IPS-18a (cell line): ENCODE results near the gene PLCB1.

Experiments used
- H3K27ac ChIP-seq: one replicate; pipeline ENCODE4 v1.5.1; 2013; ENCODE audit warnings: low read length
- H3K27me3 ChIP-seq: one replicate; pipeline ENCODE4 v1.6.1; 2013; ENCODE audit warnings: mild to moderate bottlenecking, low read length; ENCODE audit not compliant: control insufficient read depth, insufficient read depth
- H3K36me3 ChIP-seq: one replicate; pipeline ENCODE4 v1.6.1; 2013; ENCODE audit warnings: low read depth, low read length; ENCODE audit not compliant: control insufficient read depth
- H3K4me1 ChIP-seq: one replicate; pipeline ENCODE4 v1.6.1; 2013; ENCODE audit warnings: low read depth, low read length; ENCODE audit not compliant: control insufficient read depth
- H3K4me3 ChIP-seq: one replicate; pipeline ENCODE4 v1.5.1; 2013; ENCODE audit warnings: low read length
- H3K9ac ChIP-seq: one replicate; pipeline ENCODE4 v1.6.1; 2013; ENCODE audit warnings: mild to moderate bottlenecking, low read length, moderate library complexity
- H3K9me3 ChIP-seq: one replicate; pipeline ENCODE4 v1.6.1; 2013; ENCODE audit warnings: low read depth, low read length; ENCODE audit not compliant: control insufficient read depth

Gene PLCB1

DNA sequence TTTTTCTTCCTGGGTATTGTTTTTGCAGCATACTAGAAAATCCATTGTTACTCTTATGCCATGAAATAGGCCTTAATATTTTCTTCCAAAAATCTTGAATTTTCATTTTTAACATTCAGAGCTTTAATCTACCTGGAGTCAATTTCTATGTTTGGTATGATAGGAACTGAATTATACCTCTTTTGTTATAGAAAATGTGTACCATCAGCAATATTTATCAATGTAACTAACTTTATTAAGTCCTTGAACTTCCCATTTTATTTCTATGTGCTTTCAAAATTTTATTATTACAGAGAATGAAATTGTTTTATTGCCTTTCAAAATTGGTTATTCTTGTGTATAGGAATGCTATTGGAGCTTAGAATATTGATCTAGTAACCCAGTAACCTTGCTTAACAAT is 68.2 kb downstream of the PLCB1 start:
- Histone ChIP-seq H3K4me1 (no peaks in the 10 kb centered on the region), H3K9ac (no peak overlapping the region), H3K27ac (no peak overlapping the region), H3K36me3 (no peaks in the 10 kb centered on the region), H3K9me3 (no peaks in the 10 kb centered on the region), H3K27me3 (no peaks in the 10 kb centered on the region), H3K4me3 (no peak overlapping the region)

DNA sequence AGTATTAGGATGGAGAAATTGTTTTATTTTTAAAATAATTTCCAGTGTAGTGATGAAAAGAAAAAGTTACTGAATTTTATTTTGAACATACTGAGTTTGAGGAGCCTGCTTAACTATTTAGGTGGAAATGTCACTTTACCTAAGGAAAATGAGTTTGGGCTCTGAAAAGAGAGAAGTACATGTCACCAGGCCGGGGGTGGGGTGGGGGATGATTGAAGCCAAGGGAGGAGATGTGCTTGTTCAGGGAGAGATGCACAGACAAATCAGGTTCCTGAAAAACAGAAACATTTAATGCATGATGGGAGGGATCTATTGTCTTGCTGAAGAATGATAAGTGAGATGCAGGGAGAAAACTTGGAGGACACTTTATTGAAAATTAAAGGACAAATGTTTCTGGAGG is 71.3 kb downstream of the PLCB1 start:
- Histone ChIP-seq H3K27ac (no peak overlapping the region), H3K4me1 (no peaks in the 10 kb centered on the region), H3K9ac (no peak overlapping the region), H3K27me3 (no peaks in the 10 kb centered on the region), H3K4me3 (no peak overlapping the region), H3K36me3 (no peaks in the 10 kb centered on the region), H3K9me3 (no peaks in the 10 kb centered on the region)

DNA sequence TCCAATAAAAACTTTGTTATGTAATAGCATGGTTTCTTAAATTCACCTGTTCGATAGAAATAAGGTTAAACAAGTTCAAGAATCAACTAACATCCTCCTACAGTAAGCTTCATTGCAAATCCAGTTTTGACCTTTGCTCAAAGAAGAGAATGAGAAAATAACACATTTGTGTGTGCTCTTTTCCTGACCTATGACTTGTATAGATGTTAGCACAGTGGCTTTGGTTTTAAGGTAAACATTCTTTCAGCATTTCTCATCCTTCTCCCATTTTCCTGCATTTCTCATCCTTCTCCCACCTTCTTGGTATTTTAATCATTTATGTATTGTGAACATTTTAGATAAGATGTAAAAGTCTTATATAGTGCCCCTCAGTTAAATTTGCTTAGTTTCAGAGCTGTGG is 73.9 kb downstream of the PLCB1 start:
- no peaks in the 10 kb centered on the region for H3K9me3 ChIP-seq
- H3K27me3 ChIP-seq: no peaks in the 10 kb centered on the region
- H3K27ac ChIP-seq: no peak overlapping the region
- no peak overlapping the region for H3K4me3 ChIP-seq
- no peak overlapping the region for H3K9ac ChIP-seq
- no peaks in the 10 kb centered on the region for H3K36me3 ChIP-seq
- peaks cover 6% of the 10 kb centered on the region for H3K4me1 ChIP-seq

DNA sequence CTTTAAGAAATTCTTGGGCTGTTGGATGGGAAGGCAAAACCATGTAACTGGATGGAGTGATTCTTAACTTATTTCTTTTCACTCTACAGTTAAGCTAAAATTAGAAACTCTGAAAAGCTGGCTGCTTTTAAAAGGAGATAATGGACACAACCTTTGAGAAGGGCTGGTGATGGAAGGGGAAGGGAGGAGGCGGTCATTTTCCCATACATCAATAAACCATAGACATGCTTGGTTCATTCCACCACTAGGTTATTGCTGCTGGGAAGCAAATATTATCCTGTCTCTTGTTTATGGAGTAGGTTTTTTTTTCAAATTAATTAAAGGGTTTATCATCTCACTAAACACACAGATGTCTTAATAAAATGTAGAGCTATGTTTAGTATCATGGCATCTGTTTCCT is 76.2 kb downstream of the PLCB1 start:
- Histone ChIP-seq H3K9ac (no peak overlapping the region), H3K36me3 (no peaks in the 10 kb centered on the region), H3K27me3 (no peaks in the 10 kb centered on the region), H3K27ac (no peak overlapping the region), H3K9me3 (no peaks in the 10 kb centered on the region), H3K4me1 (peaks cover 11% of the 10 kb centered on the region), H3K4me3 (no peak overlapping the region)

DNA sequence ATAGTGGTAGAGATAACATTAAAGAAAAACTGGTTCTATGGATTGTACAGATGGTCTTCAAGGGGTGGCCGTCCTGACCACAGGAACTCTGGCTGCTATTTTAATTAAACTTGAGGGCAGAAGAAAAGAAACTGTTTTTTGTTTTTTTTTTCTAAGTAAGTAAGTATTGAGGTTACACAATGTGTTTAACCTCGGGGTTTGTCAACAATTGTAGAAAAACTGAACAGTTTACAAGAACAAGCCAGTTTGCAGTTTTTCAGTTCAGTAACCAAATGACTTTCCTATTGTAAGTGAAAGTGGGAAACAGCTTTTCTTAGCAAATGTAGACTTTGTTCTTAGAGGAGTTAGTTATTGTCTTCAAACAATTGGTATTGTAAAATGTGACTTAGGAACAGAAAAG is 77.0 kb downstream of the PLCB1 start:
- Histone ChIP-seq H3K9ac (no peak overlapping the region), H3K36me3 (no peaks in the 10 kb centered on the region), H3K27me3 (no peaks in the 10 kb centered on the region), H3K4me1 (peaks cover 14% of the 10 kb centered on the region), H3K4me3 (no peak overlapping the region), H3K9me3 (no peaks in the 10 kb centered on the region), H3K27ac (no peak overlapping the region)

DNA sequence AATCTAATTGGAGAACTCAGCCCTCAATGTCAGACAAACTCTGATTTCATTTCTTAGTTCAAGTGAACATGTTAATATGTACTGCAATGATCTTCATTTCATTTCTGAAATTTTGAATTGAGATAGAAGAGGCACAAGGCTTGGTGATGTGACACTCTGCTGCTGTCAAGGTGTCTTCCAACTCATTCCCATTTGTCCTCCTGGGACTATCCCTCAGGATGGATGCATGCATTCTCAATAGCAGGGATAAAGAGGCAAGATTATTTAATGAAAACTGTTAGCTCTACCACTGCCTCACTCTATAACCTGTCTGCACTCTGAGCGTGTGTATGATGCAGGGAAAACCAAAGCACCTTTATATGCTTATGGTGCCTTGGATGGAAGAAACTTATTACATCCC is 78.7 kb downstream of the PLCB1 start:
- H3K4me1 ChIP-seq: peaks cover 22% of the 10 kb centered on the region

DNA sequence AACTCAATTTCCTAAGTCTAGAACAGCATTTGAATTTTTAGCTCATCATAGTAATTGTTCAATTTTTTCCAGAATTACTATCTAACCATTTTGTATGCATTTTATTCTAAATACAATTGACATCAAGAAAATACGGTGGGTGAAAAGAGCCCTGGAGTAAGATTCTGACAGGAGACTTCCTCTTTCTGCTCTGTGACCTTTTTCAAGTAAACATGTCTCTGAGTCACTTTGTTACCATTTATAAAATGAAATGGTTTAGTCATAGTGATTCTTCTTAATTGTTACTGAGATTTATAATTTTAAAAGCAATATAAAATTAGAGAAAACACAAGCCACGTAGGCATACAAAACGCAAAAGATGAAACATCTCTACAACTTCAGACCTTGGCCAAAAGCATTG is 80.2 kb downstream of the PLCB1 start:
- Histone ChIP-seq H3K9ac (no peak overlapping the region), H3K36me3 (no peaks in the 10 kb centered on the region), H3K4me3 (no peak overlapping the region), H3K9me3 (no peaks in the 10 kb centered on the region), H3K4me1 (peaks cover 22% of the 10 kb centered on the region), H3K27me3 (no peaks in the 10 kb centered on the region), H3K27ac (no peak overlapping the region)

More for the DNA sequence above, 78.7 kb downstream of the PLCB1 start:
- H3K36me3 ChIP-seq: no peaks in the 10 kb centered on the region
- H3K9me3 ChIP-seq: no peaks in the 10 kb centered on the region
- no peaks in the 10 kb centered on the region for H3K27me3 ChIP-seq
- no peak overlapping the region for H3K4me3 ChIP-seq
- no peak overlapping the region for H3K9ac ChIP-seq
- no peak overlapping the region for H3K27ac ChIP-seq

DNA sequence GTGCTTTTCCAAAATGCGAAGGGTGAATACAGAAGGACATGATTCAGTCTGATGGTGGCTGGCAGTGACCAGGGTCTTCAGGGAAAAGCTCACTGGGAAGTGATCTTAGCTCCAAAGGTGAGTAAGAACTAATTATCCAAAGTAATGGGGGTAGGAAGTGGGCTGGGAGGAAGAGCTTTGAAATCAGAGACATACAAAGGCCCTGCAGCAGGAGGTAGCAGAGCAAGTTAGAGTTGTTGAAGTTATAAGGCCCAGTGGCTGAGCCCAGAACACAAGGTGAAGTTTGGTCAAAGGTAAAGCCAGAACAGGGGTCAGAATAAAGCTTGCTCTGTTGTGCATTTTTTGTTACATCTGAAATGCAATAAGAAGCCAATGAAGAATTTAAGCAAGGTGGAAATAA is 81.2 kb downstream of the PLCB1 start:
- no peak overlapping the region for H3K27ac ChIP-seq
- no peaks in the 10 kb centered on the region for H3K36me3 ChIP-seq
- H3K4me3 ChIP-seq: no peak overlapping the region
- H3K9me3 ChIP-seq: no peaks in the 10 kb centered on the region
- H3K4me1 ChIP-seq: peaks cover 22% of the 10 kb centered on the region
- H3K27me3 ChIP-seq: no peaks in the 10 kb centered on the region
- H3K9ac ChIP-seq: no peak overlapping the region

DNA sequence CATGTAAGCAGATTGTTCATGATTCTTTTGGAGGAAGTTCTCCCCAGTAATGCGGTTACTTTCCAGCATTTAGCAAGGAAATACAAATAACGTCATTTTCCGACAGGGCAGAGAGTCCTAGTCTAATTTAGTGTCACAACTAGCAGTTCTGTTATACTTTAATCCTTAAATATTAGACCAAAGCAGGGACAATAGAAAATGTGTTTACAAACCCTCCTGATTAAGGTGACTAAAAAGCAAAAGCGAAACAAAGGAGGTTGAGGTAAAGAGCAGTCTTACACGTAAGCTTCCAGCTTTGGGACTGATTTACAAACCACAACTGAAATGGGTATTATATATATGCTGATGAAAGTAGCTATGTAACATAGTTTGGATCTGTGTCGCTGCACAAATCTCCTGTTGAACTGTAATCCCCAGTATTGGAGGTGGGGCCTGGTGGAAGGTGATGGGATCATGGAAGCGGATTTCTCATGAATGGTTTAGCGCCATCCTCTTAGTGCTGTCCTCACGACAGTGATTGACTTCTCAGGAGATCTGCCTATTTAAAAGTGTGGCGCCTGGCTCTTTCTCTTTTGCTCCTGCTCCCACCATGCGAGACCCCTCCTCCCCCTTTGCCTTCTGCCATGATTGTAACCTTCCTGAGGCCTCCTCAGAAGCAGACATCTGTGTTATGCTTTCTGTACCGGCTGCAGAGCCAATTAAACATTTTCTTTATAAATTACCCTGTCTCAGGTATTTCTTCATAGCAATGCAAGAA is 81.9 kb downstream of the PLCB1 start:
- Histone ChIP-seq H3K27ac (no peak overlapping the region), H3K9ac (no peak overlapping the region), H3K27me3 (no peaks in the 10 kb centered on the region), H3K36me3 (no peaks in the 10 kb centered on the region), H3K4me1 (peaks cover 19% of the 10 kb centered on the region), H3K4me3 (no peak overlapping the region), H3K9me3 (no peaks in the 10 kb centered on the region)

DNA sequence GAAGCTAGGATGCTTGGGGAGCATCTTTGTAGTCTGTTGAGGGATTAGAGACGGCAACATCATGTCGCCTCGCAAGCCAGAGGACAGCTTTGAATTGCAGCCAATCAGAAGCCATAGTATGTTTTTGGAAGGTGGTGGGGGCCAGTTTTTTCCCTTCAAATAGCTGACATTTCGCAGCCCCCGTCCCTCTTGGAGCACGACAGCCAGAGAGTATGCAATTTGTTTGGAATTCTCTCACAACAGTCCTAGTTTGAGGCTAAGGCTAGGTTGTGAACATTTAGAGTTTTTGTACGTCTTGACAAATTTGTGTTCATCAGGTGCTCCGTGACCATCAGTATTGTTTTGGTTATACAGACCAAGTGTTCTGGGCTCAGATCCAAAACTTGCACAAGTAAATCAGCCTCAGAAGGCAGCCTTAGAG is 83.3 kb downstream of the PLCB1 start:
- Histone ChIP-seq H3K4me1 (peaks cover 16% of the 10 kb centered on the region), H3K27me3 (no peaks in the 10 kb centered on the region), H3K9ac (no peak overlapping the region), H3K27ac (no peak overlapping the region), H3K9me3 (no peaks in the 10 kb centered on the region), H3K4me3 (no peak overlapping the region), H3K36me3 (no peaks in the 10 kb centered on the region)

DNA sequence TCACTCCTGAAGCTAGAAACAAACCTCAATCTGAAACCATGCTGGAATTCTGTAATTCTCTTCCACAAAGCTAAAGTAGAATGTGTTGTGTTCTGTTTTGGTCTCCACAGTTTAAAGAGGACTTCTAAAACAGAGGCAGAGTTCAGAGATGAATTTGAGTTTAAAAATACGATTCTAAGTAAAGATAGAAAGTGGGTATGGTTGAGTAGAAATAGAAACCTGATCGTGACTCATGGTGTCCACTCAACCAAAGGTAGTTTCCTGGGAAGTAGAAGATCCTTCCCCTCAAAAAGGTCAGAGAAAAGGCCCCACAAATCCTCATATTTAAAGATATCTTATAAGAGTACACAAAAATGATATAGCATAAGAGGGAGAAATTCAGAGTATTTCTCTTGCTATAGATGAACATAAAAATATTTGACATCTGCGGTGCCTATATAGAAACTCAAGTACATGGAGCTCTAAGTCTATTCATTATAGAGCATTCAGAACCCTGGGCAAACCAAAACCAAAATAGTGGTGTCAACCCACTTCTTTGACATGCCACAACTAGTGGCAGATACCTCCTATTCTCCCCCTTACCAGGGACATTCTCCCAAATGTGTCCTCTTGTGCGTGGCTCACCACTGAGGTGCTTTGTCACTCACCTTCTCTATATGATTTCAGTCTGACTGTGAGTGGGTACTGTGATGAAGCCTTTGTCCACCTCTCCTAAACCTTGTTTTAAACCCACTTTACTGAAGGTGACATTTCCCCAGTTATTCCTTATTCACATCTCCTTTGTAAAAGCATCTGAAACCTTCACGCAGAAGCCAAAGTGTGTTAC is 84.5 kb downstream of the PLCB1 start:
- Histone ChIP-seq H3K27me3 (no peaks in the 10 kb centered on the region), H3K4me1 (peaks cover 16% of the 10 kb centered on the region), H3K9ac (no peak overlapping the region), H3K4me3 (no peak overlapping the region), H3K27ac (no peak overlapping the region), H3K9me3 (no peaks in the 10 kb centered on the region), H3K36me3 (no peaks in the 10 kb centered on the region)

DNA sequence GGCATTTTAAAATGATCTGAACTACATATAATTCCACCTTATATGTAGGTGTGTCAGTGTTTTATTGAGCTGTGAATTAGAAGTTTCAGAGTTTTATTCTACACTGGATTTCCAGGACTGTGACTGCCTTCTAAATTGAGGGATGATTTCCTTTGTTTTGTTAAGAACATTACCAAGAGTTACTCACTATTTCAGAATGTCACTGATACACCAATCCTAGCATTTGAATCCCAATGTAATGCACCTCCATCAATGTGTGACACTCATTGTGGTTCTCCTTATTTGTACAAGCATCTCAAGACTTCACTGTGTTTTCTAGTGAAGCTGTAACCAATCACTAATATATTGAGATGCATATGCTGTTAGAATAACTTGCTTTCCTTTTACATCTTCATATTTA is 86.8 kb downstream of the PLCB1 start:
- Histone ChIP-seq H3K4me1 (peaks cover 7% of the 10 kb centered on the region), H3K27ac (no peak overlapping the region), H3K27me3 (no peaks in the 10 kb centered on the region), H3K4me3 (no peak overlapping the region), H3K36me3 (no peaks in the 10 kb centered on the region), H3K9ac (no peak overlapping the region), H3K9me3 (no peaks in the 10 kb centered on the region)
